ENCODE measurements around the gene RNLS.

RNLS gene

GRCh38 chr10:88232983-88233543 is 350.1 kb downstream of the RNLS start:
- no peak for DNase-seq (ENCODE audit: low read depth in 2 of 2)

- no peak for DNase-seq (ENCODE audit: low read depth in 2 of 2)
Observed at GRCh38 chr10:88232029-88232895, 350.9 kb downstream of the RNLS start.

GRCh38 chr10:88230251-88230650 is 352.9 kb downstream of the RNLS start:
- no peak for DNase-seq (ENCODE audit: low read depth in 2 of 2)

- DNase-seq (ENCODE audit: low read depth in 2 of 2), result no peak
Observed at GRCh38 chr10:88228130-88228529, 355.0 kb downstream of the RNLS start.

- no peak for DNase-seq (ENCODE audit: low read depth in 2 of 2)
Observed at GRCh38 chr10:88227342-88228018, 355.6 kb downstream of the RNLS start.

GRCh38 chr10:88226891-88227290 is 356.2 kb downstream of the RNLS start:
- no peak for DNase-seq (ENCODE audit: low read depth in 2 of 2)

GRCh38 chr10:88226071-88226659 is 357.0 kb downstream of the RNLS start:
- DNase-seq (ENCODE audit: low read depth in 2 of 2), result no peak
